GM12878 (cell line): Measurements from ENCODE around the gene KRT12. TPM values are rescaled to one million over a fixed set of nuclear protein-coding genes. Genes with fewer than 3 reads are reported as not detected.

Experiments
- ATAC-seq: fragments of 200-7000 bp; cut with Tn5 transposase; 3 replicates; pipeline ENCODE4 v1.9.1; 2020; ENCODE audit warnings: mild to moderate bottlenecking, moderate library complexity
- BruUV-seq: library from RNA; stranded (reverse); fragments of 400-500 nt; replicated peaks from 2 replicates; lab custom pipeline; 2021; lab: Mats Ljungman, UMichigan
- CTCF ChIA-PET: fragments of 300-600 bp; sonication (Branson Sonifier 250); formaldehyde crosslinking; extraction: SDS; loops from one replicate; lab custom pipeline; 2021; ENCODE audit warnings: inconsistent platforms; lab: Yijun Ruan, JAX
- POLR2A ChIA-PET: fragments of 350-600 bp; formaldehyde crosslinking; extraction: SDS; loops from one replicate; lab custom pipeline; 2021; ENCODE audit warnings: inconsistent platforms; lab: Charles Lee
- RAD21 ChIA-PET: fragments of 300-600 bp; sonication (Branson Sonifier 250); formaldehyde crosslinking; loops from one replicate; lab custom pipeline; 2023; ENCODE audit warnings: antibody characterized with exemption; ENCODE audit not compliant: unreplicated experiment; lab: Charles Lee
- SMC1A ChIA-PET: fragments of 300-600 bp; sonication (Branson Sonifier 250); formaldehyde crosslinking; loops from one replicate; lab custom pipeline; 2023; ENCODE audit not compliant: unreplicated experiment, uncharacterized antibody; lab: Charles Lee
- DNase-seq: peaks from one replicate; pipeline ENCODE4 v3.0.0-alpha.2; 2011; ENCODE audit warnings: low read depth, low spot score
- FAIRE-seq: peaks from 3 replicates; lab custom pipeline; 2011; peaks lifted over from hg19 to GRCh38; lab: Jason Lieb, UNC
- H2AFZ ChIP-seq: 2 replicates; pipeline ENCODE4 v1.6.0; 2011; ENCODE audit warnings: low read depth, low read length, control low read depth; ENCODE audit not compliant: control insufficient read depth
- H3K27ac ChIP-seq: 2 replicates; pipeline ENCODE4 v1.5.1; 2011; ENCODE audit warnings: control low read depth; ENCODE audit not compliant: control insufficient read depth, insufficient read depth
- H3K27me3 ChIP-seq, 2 experiments: replicated peaks in 1 of 2; 2 replicates each; pipeline versions ENCODE4 v1.6.0 to v1.6.1; 2011; ENCODE audit warnings: low read length in 1 of 2; ENCODE audit not compliant: control insufficient read depth in 2 of 2, insufficient read depth in 2 of 2
- H3K36me3 ChIP-seq, 2 experiments: 2 replicates each; pipeline ENCODE4 v1.5.1; 2011; ENCODE audit warnings: low read length in 1 of 2; ENCODE audit not compliant: control insufficient read depth in 2 of 2, insufficient read depth in 2 of 2
- H3K4me1 ChIP-seq: 2 replicates; pipeline ENCODE4 v1.6.1; 2011; ENCODE audit warnings: mild to moderate bottlenecking, low read length, moderate library complexity, mixed read lengths; ENCODE audit not compliant: control insufficient read depth, insufficient read depth
- H3K4me2 ChIP-seq: 2 replicates; pipeline ENCODE4 v1.6.0; 2011; ENCODE audit warnings: control low read depth; ENCODE audit not compliant: control insufficient read depth, insufficient read depth
- H3K4me3 ChIP-seq: fragments of 200-600 bp; sonication (generic); 2 replicates; pipeline ENCODE4 v1.5.1; 2016
- H3K79me2 ChIP-seq: 2 replicates; pipeline ENCODE4 v1.6.0; 2011; ENCODE audit warnings: low read length; ENCODE audit not compliant: control insufficient read depth, insufficient read depth
- H3K9ac ChIP-seq: 2 replicates; pipeline ENCODE4 v1.8.0; 2011; ENCODE audit warnings: low read length, control low read depth, mixed read lengths; ENCODE audit not compliant: control insufficient read depth, insufficient read depth
- H3K9me3 ChIP-seq: replicated peaks from 3 replicates; pipeline ENCODE4 v1.5.1; 2011; ENCODE audit warnings: mild to moderate bottlenecking, low read length; ENCODE audit not compliant: control insufficient read depth, insufficient read depth
- H4K20me1 ChIP-seq: 2 replicates; pipeline ENCODE4 v1.6.0; 2011; ENCODE audit not compliant: control insufficient read depth, insufficient read depth
- BMI1 ChIP-seq: fragments of 450-650 bp; IDR thresholded peaks from 2 replicates; pipeline ENCODE4 v1.6.1; 2016; ENCODE audit warnings: mild to moderate bottlenecking, moderate library complexity, borderline replicate concordance
- E4F1 ChIP-seq: fragments of 450-650 bp; IDR thresholded peaks from 2 replicates; pipeline ENCODE4 v1.6.1; 2018; ENCODE audit warnings: borderline replicate concordance, mild to moderate bottlenecking; ENCODE audit not compliant: partially characterized antibody
- GABPA ChIP-seq: IDR thresholded peaks from 2 replicates; pipeline ENCODE4 v1.6.1; 2014; ENCODE audit warnings: antibody characterized with exemption, low read depth, mild to moderate bottlenecking, inconsistent platforms
- IRF3 ChIP-seq: fragments of 450-650 bp; IDR thresholded peaks from 2 replicates; pipeline ENCODE4 v1.6.1; 2014; ENCODE audit warnings: mild to moderate bottlenecking
- KLF5 ChIP-seq: fragments of 450-650 bp; IDR thresholded peaks from 2 replicates; pipeline ENCODE4 v1.6.1; 2014; ENCODE audit warnings: mild to moderate bottlenecking; ENCODE audit not compliant: partially characterized antibody
- MTA2 ChIP-seq: fragments of 450-650 bp; IDR thresholded peaks from 2 replicates; pipeline ENCODE4 v1.6.1; 2016; ENCODE audit warnings: low read depth, mild to moderate bottlenecking, moderate library complexity
- MYC ChIP-seq: IDR thresholded peaks from 2 replicates; pipeline ENCODE4 v1.6.1; 2011; ENCODE audit warnings: mild to moderate bottlenecking, low read length, moderate library complexity, inconsistent platforms; ENCODE audit not compliant: insufficient read depth, insufficient replicate concordance, insufficient read length, severe bottlenecking
- NFXL1 ChIP-seq: fragments of 450-650 bp; IDR thresholded peaks from 2 replicates; pipeline ENCODE4 v1.6.1; 2017; ENCODE audit warnings: antibody characterized with exemption, mild to moderate bottlenecking, borderline replicate concordance
- NR2F1 ChIP-seq: fragments of 450-650 bp; conservative IDR thresholded peaks from 2 replicates; pipeline ENCODE4 v1.6.1; 2017; ENCODE audit warnings: mild to moderate bottlenecking
- RCOR1 ChIP-seq: conservative IDR thresholded peaks from 2 replicates; pipeline ENCODE4 v1.6.1; 2012; ENCODE audit warnings: low read depth, low read length, improper control_type of control experiment
- RFX5 ChIP-seq: IDR thresholded peaks from 2 replicates; pipeline ENCODE4 v1.6.1; 2011; ENCODE audit warnings: low read depth, low read length, improper control_type of control experiment
- TCF3 ChIP-seq: IDR thresholded peaks from 2 replicates; pipeline ENCODE4 v1.6.1; 2012; ENCODE audit warnings: low read depth, mild to moderate bottlenecking, low read length, borderline replicate concordance; ENCODE audit not compliant: insufficient read depth
- ZNF207 ChIP-seq: fragments of 450-650 bp; IDR thresholded peaks from 2 replicates; pipeline ENCODE4 v1.6.1; 2014; ENCODE audit warnings: antibody characterized with exemption, mild to moderate bottlenecking, borderline replicate concordance
- ZNF24 ChIP-seq: fragments of 450-650 bp; IDR thresholded peaks from 2 replicates; pipeline ENCODE4 v1.6.1; 2017; ENCODE audit warnings: antibody characterized with exemption, mild to moderate bottlenecking
- ZNF592 ChIP-seq: fragments of 450-650 bp; IDR thresholded peaks from 2 replicates; pipeline ENCODE4 v1.6.1; 2017; ENCODE audit warnings: mild to moderate bottlenecking, moderate library complexity
- ZZZ3 ChIP-seq: IDR thresholded peaks from 2 replicates; pipeline ENCODE4 v1.6.1; 2011; ENCODE audit warnings: low read depth; ENCODE audit not compliant: control insufficient read depth, insufficient read length
- WGBS: methylation state at CpG from one replicate; pipeline ENCODE4 v1.1.6; 2016; ENCODE audit warnings: low lambda C conversion rate; ENCODE audit not compliant: insufficient replicate concordance, insufficient coverage; ENCODE audit errors: missing lambda C conversion rate; 5-methylcytosine and 5-hydroxymethylcytosine counted together
- in situ Hi-C: fragments of 300-500 bp; cut with MboI; formaldehyde crosslinking; loops from 9 replicates; pipeline ENCODE4 v1.14.3; 2018; ENCODE audit warnings: mixed read lengths
- intact Hi-C: fragments of 100-400 bp; cut with micrococcal nuclease; formaldehyde crosslinking; loops from one replicate; pipeline ENCODE4 v1.14.2; 2022; ENCODE audit not compliant: unreplicated experiment
- polyA plus RNA-seq, 11 experiments: library from polyadenylated mRNA; depleted of rRNA in 4 of 11; unstranded in 6 of 11; stranded (reverse) in 5 of 11; fragments of >200 nt; fragmentation: Nextera tagmentation in 4 of 11; fragmentation: Illumina TruSeq in 1 of 11; extraction: Ambion mirVana in 4 of 11; extraction: Trizol in 1 of 11; gene quantifications; 1 replicate in 1 of 11; 2 replicates in 10 of 11; pipeline versions ENCODE4 v1.2.1 to v1.2.3, GENCODE V29; 2011 to 2016; ENCODE audit warnings: inconsistent platforms in 2 of 11, missing spikeins in 2 of 11, low read depth in 1 of 11
- total RNA-seq, 4 experiments: library from RNA; depleted of rRNA in 3 of 4; stranded (reverse); fragments of >200 nt in 3 of 4; fragmentation: Illumina TruSeq in 1 of 4; extraction: Trizol in 1 of 4; gene quantifications; 2 replicates each; pipeline versions ENCODE4 v1.2.1 to v1.2.3, GENCODE V29; 2013 to 2021

KRT12 gene
- total and polyA plus RNA-seq, 10 of the 15 experiments (the other 5 are each of a cell fraction or from before 2014, with no cell fraction given): not detected

DNA sequence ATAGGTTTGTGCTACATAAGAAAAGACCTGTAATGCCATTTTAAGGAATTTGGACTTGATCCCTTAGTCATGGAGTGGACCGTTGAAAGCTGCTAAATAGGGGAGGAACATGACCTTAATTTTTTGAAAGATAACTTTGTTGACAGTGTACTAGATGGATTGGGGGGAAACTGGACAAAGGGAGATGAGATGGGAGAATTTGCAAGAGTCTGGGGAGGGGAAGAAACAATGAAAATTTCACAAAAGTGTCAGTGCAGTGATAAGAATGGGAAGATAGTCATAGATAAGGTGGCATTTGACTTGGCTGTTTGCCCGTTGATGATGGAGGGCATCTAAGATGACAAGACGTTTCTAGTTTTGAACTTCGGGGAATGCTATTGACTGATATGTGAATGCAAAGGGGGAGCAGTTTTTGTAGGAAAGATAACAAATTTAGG lies 22.3 kb downstream of the KRT12 start:
- no peaks in the 10 kb centered on the region for H3K9me3 ChIP-seq
- no peak overlapping the region for H3K4me3 ChIP-seq
- in situ Hi-C loops: no loop called here
- no peaks in the 10 kb centered on the region for H4K20me1 ChIP-seq
- ChIA-PET POLR2A (no interaction called here), SMC1A (interaction anchor here (1.4 kb wide), 1 partner anchor 35 kb away, joined by 3 read pairs; no protein-coding TSS in a partner anchor)
- H3K4me2 ChIP-seq: no peak overlapping the region
- no peaks in the 10 kb centered on the region for H3K79me2 ChIP-seq
- no peak overlapping the region for H3K27ac ChIP-seq
- no peak overlapping the region for H2AFZ ChIP-seq
- intact Hi-C loops: no loop called here
- H3K27me3 ChIP-seq: no peaks in the 10 kb centered on the region
- FAIRE-seq (no peak), DNase-seq (no peak)
- BruUV-seq: no TSS peak
- no peak overlapping the region for H3K9ac ChIP-seq
- no peaks in the 10 kb centered on the region for H3K36me3 ChIP-seq
- no peak for TF ChIP-seq ZNF592
- no peak for TF ChIP-seq GABPA
- no peak for TF ChIP-seq NFXL1
- no peak for TF ChIP-seq E4F1
- no peak for TF ChIP-seq RFX5
- no peak for TF ChIP-seq ZNF24
- no peak for TF ChIP-seq ZZZ3
- TF ChIP-seq MTA2: no peak
- no peak for TF ChIP-seq RCOR1
- TF ChIP-seq BMI1: no peak
- TF ChIP-seq KLF5: no peak
- no peak for TF ChIP-seq ZNF207
- no peak for TF ChIP-seq IRF3
- TF ChIP-seq TCF3: no peak
- TF ChIP-seq MYC: no peak
- no peak for TF ChIP-seq NR2F1
- TF ChIP-seq, all 136 proteins: peak for 0
- 52% methylated on average over 4 of the region's 4 CpGs for WGBS
- ChIA-PET RAD21 (interaction anchor here (1.5 kb wide), 1 partner anchor 11 kb away, joined by 5 read pairs; no protein-coding TSS in a partner anchor), CTCF (no interaction called here)
- ATAC-seq: no peak
- no peaks in the 10 kb centered on the region for H3K4me1 ChIP-seq
